ENCODE results near the gene LCOR.
"Not testable (repeated sequence)": the region's sequence is repeated elsewhere in the genome, so short reads cannot be mapped to it uniquely, and the experiment has no call there.

The LCOR gene

DNA sequence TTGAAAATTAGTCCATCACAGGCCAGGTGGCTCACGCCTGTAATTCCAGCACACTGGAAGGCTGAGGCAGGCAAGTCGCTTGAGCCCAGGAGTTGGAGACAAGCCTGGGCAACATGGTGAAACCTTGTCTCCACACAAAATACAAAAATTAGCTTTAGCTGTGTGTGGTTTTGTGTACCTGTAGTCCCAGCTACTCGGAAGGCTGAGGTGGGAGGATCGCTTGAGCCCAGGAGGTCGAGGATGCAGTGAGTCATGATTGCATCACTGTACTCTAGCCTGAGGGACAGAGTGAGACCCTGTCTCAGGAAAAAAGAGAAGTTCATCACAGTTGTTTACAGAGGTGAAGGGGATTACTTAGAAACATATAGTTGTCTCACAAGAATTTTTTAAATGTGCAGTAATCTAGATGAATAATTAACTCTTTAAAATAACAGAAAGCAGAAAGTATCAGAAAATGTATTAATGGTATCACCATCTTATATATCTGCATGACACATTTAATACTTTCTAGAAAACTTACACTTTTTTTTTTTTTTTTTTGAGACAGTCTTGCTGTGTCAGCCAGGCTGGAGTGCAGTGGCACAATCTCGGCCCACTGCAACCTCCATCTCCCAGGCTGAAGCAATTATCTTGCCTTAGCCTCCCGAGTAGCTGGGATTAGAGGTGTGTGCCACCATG, 8.9 kb downstream of the LCOR start:
- no peaks in the 10 kb centered on the region for H3K36me3 ChIP-seq (ENCODE audit: control insufficient read depth in 2 of 2, insufficient read depth in 2 of 2, low read length in 2 of 2)
- H3K4me1 ChIP-seq (ENCODE audit: control insufficient read depth, insufficient read depth, low read length) = peaks cover 5% of the 10 kb centered on the region
- no peak overlapping the region for H3K4me3 ChIP-seq (ENCODE audit: low read length in 2 of 2)
- no peak overlapping the region for H3K9ac ChIP-seq (ENCODE audit: low read length in 2 of 2)
- no peak overlapping the region for H3K27ac ChIP-seq (ENCODE audit: low read length)
- no peaks in the 10 kb centered on the region for H3K27me3 ChIP-seq (ENCODE audit: control insufficient read depth in 1 of 2, insufficient read depth in 2 of 2, low read length in 2 of 2)
- H3K9me3 ChIP-seq (ENCODE audit: control insufficient read depth in 2 of 2, low read length in 2 of 2) = no peaks in the 10 kb centered on the region

DNA sequence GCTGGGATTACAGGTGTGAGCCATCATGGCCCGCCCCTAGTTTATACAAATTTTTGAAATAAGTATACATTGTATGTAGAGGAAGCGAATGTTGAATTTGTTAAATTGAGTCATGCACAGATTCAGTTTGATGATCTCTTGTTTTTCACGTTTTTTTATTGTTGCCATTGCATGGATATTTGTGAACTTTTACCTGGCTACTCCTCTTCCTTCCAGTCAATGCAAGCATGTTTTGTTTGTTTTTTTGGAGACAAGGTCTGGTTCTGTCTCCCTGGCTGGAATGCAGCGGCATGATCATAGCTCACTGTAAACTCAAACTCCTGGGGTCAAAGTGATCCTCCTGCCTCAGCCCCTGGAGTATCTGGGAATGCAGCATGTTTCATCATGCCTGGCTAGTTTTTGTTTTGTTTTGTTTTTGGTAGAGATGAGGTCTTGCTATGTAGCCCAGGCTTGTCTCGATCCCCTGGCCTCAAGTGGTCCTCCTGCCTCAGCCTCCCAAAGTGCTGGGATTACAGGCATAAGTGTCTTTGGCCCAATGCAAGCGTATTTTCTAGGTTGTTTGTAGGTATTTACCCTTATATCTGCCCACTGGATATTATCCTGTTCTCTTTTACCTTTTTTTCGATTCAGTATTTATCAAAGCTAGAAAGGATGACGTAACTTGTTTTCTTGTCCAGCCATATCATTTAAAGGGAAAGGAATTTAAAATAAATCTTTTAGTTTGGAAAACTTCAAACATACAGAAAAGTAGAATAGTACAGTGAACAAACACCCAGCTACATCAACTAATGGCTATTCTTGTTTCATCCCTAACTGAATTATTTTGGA, 11.0 kb downstream of the LCOR start:
- Histone ChIP-seq H3K4me1 (ENCODE audit: control insufficient read depth, insufficient read depth, low read length) (no peaks in the 10 kb centered on the region), H3K27me3 (ENCODE audit: control insufficient read depth in 1 of 2, insufficient read depth in 2 of 2, low read length in 2 of 2) (no peaks in the 10 kb centered on the region), H3K27ac (ENCODE audit: low read length) (no peak overlapping the region), H3K9ac (ENCODE audit: low read length in 2 of 2) (no peak overlapping the region), H3K4me3 (ENCODE audit: low read length in 2 of 2) (no peak overlapping the region), H3K36me3 (ENCODE audit: control insufficient read depth in 2 of 2, insufficient read depth in 2 of 2, low read length in 2 of 2) (no peaks in the 10 kb centered on the region), H3K9me3 (ENCODE audit: control insufficient read depth in 2 of 2, low read length in 2 of 2) (no peaks in the 10 kb centered on the region)

DNA sequence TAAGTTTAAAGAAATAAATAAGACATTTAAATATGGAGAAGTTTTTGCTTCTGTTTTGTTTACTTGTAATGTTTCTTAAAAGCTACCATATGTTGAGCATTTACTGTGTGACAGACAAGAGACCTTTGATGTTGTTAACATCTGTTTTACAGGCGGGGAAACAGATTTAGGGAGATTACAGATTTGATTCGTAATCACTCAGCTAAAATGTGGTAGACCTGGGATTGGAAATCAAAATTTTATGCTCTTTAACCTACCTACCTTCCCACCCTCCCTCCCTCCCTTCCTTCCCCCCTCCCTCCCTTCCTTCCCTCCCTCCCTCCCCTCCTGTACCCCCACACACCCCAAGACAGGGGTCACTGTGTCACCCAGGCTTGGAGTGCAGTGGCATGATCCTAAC, 11.7 kb downstream of the LCOR start:
- Histone ChIP-seq H3K9ac (ENCODE audit: low read length in 2 of 2) (no peak overlapping the region), H3K9me3 (ENCODE audit: control insufficient read depth in 2 of 2, low read length in 2 of 2) (no peaks in the 10 kb centered on the region), H3K27me3 (ENCODE audit: control insufficient read depth in 1 of 2, insufficient read depth in 2 of 2, low read length in 2 of 2) (no peaks in the 10 kb centered on the region), H3K27ac (ENCODE audit: low read length) (no peak overlapping the region), H3K36me3 (ENCODE audit: control insufficient read depth in 2 of 2, insufficient read depth in 2 of 2, low read length in 2 of 2) (no peaks in the 10 kb centered on the region), H3K4me3 (ENCODE audit: low read length in 2 of 2) (no peak overlapping the region), H3K4me1 (ENCODE audit: control insufficient read depth, insufficient read depth, low read length) (no peaks in the 10 kb centered on the region)

DNA sequence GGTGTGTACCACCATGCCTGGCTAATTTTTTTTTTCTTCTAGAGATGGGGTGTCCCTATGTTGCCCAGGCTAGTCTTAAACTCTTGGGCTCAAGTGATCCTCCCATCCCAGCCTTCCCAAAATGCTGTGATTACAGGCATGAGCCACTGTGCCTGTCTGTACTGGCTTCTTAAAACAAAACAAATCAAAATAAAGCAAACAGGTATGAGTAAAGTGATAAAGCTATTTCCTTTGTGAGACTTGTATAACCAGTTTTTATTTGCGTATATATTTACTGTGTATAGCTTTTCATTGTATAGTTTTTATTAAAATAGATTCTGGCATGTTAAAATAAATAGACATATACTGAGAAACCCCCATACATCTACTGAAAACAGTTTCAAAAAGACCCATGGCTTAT, 14.3 kb downstream of the LCOR start:
- Histone ChIP-seq H3K9me3 (ENCODE audit: control insufficient read depth in 2 of 2, low read length in 2 of 2) (no peaks in the 10 kb centered on the region), H3K27me3 (ENCODE audit: control insufficient read depth in 1 of 2, insufficient read depth in 2 of 2, low read length in 2 of 2) (no peaks in the 10 kb centered on the region), H3K9ac (ENCODE audit: low read length in 2 of 2) (no peak overlapping the region), H3K27ac (ENCODE audit: low read length) (no peak overlapping the region), H3K4me1 (ENCODE audit: control insufficient read depth, insufficient read depth, low read length) (peaks cover 6% of the 10 kb centered on the region), H3K4me3 (ENCODE audit: low read length in 2 of 2) (no peak overlapping the region), H3K36me3 (ENCODE audit: control insufficient read depth in 2 of 2, insufficient read depth in 2 of 2, low read length in 2 of 2) (no peaks in the 10 kb centered on the region)

DNA sequence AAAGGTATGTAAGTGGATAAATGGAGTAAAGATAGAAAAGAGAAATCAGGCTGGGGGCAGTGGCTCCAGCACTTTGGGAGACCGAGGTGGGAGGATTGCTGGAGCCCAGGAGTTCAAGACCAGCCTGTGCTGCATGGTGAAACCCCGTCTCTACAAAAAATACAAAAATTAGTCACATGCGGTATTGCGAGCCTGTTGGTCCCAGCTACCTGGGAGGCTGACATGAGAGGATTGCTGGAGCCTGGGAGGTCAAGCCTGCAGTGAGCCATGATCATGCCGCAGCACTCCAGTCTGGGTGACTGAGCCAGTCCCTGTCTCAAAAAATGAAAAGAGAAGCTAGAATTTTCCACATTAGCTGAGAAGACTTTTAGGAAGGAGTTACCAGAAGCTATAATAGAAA, 14.8 kb downstream of the LCOR start:
- Histone ChIP-seq H3K9ac (ENCODE audit: low read length in 2 of 2) (no peak overlapping the region), H3K36me3 (ENCODE audit: control insufficient read depth in 2 of 2, insufficient read depth in 2 of 2, low read length in 2 of 2) (no peaks in the 10 kb centered on the region), H3K9me3 (ENCODE audit: control insufficient read depth in 2 of 2, low read length in 2 of 2) (no peaks in the 10 kb centered on the region), H3K27ac (ENCODE audit: low read length) (no peak overlapping the region), H3K27me3 (ENCODE audit: control insufficient read depth in 1 of 2, insufficient read depth in 2 of 2, low read length in 2 of 2) (no peaks in the 10 kb centered on the region), H3K4me1 (ENCODE audit: control insufficient read depth, insufficient read depth, low read length) (peaks cover 6% of the 10 kb centered on the region), H3K4me3 (ENCODE audit: low read length in 2 of 2) (no peak overlapping the region)

DNA sequence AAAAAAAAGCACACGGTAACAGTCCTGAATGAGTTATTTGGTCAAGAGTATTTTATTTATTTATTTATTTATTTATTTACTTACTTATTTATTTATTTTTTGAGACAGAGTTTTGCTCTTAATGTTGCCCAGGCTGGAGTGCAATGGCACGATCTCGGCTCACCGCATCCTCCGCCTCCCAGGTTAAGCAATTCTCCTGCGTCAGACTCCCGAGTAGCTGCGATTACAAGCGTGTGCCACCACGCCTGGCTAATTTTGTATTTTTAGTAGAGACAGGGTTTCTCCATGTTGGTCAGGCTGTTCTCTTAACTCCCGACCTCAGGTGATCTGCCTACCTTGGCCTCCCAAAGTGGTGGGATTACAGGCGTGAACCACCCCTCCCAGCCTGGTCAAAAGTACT, 15.3 kb downstream of the LCOR start:
- H3K9me3 ChIP-seq (ENCODE audit: control insufficient read depth in 2 of 2, low read length in 2 of 2); H3K4me1 ChIP-seq (ENCODE audit: control insufficient read depth, insufficient read depth, low read length); H3K27me3 ChIP-seq (ENCODE audit: control insufficient read depth in 1 of 2, insufficient read depth in 2 of 2, low read length in 2 of 2); H3K9ac ChIP-seq (ENCODE audit: low read length in 2 of 2); H3K36me3 ChIP-seq (ENCODE audit: control insufficient read depth in 2 of 2, insufficient read depth in 2 of 2, low read length in 2 of 2); H3K27ac ChIP-seq (ENCODE audit: low read length); H3K4me3 ChIP-seq (ENCODE audit: low read length in 2 of 2): not testable (repeated sequence)

DNA sequence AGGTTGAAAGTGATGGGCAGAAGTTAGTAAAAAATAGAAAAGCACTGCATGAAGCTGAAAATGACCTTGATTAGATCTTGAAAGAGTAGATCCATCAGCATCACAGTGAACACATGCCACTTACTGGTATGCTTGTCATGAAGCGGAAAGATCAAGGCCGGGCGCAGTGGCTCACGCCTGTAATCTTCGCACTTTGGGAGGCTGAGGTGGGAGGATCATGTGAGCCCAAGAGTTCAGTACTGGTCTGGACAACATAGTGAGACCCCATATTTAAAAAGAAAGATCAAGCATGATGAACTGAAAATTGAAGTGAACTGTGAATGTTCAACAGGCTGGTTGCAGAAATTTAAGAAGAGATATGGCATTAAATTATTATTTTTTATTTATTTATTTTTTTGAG, 18.0 kb downstream of the LCOR start:
- H3K27me3 ChIP-seq (ENCODE audit: control insufficient read depth in 1 of 2, insufficient read depth in 2 of 2, low read length in 2 of 2) = no peaks in the 10 kb centered on the region
- no peak overlapping the region for H3K9ac ChIP-seq (ENCODE audit: low read length in 2 of 2)

DNA sequence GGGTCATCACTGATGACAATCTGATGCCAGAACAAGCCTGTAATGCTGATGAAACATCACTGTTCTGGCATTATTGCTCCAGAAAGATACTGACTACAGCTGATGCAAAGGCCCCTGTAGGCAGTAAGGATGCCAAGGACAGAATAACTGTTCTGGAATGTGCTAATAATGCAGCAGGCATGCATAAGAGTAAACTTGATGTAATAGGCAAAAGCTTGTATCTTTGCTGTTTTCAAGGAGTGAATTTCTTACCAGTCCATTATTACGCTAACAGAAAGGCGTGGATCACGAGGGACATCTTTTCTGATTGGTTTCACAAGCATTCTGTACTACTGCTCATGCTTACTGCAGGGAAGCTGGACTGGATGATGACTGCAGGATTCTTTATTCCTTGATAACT, 18.7 kb downstream of the LCOR start:
- H3K4me3 ChIP-seq (ENCODE audit: low read length in 2 of 2) = no peak overlapping the region
- H3K27ac ChIP-seq (ENCODE audit: low read length) = no peak overlapping the region
- H3K36me3 ChIP-seq (ENCODE audit: control insufficient read depth in 2 of 2, insufficient read depth in 2 of 2, low read length in 2 of 2) = no peaks in the 10 kb centered on the region
- H3K4me1 ChIP-seq (ENCODE audit: control insufficient read depth, insufficient read depth, low read length) = peaks cover 6% of the 10 kb centered on the region
- H3K9ac ChIP-seq (ENCODE audit: low read length in 2 of 2) = no peak overlapping the region
- no peaks in the 10 kb centered on the region for H3K27me3 ChIP-seq (ENCODE audit: control insufficient read depth in 1 of 2, insufficient read depth in 2 of 2, low read length in 2 of 2)
- no peaks in the 10 kb centered on the region for H3K9me3 ChIP-seq (ENCODE audit: control insufficient read depth in 2 of 2, low read length in 2 of 2)

More for the DNA sequence above, 18.0 kb downstream of the LCOR start:
- Histone ChIP-seq H3K27ac (ENCODE audit: low read length) (no peak overlapping the region), H3K4me1 (ENCODE audit: control insufficient read depth, insufficient read depth, low read length) (peaks cover 6% of the 10 kb centered on the region), H3K36me3 (ENCODE audit: control insufficient read depth in 2 of 2, insufficient read depth in 2 of 2, low read length in 2 of 2) (no peaks in the 10 kb centered on the region), H3K9me3 (ENCODE audit: control insufficient read depth in 2 of 2, low read length in 2 of 2) (no peaks in the 10 kb centered on the region), H3K4me3 (ENCODE audit: low read length in 2 of 2) (no peak overlapping the region)

DNA sequence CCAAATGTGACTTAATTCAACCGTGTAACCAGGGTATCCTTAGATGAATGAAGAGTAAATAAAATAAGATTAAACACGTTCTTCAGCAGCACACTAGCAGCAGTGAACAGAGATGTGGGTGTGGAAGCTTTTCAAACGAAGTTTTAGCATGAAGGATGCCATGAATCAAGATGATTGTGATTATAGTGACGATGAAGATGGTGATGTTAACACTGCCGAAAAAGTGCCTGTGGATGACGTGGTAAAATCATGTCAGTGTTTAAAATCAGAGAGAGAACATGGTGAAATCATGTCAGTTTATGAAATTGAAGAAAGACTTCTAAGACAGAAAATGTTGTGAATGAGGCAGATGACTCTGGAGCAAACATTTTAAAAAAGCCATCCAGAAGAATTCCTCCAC, 19.2 kb downstream of the LCOR start:
- Histone ChIP-seq H3K4me3 (ENCODE audit: low read length in 2 of 2) (no peak overlapping the region), H3K36me3 (ENCODE audit: control insufficient read depth in 2 of 2, insufficient read depth in 2 of 2, low read length in 2 of 2) (no peaks in the 10 kb centered on the region), H3K27ac (ENCODE audit: low read length) (no peak overlapping the region), H3K9ac (ENCODE audit: low read length in 2 of 2) (no peak overlapping the region), H3K9me3 (ENCODE audit: control insufficient read depth in 2 of 2, low read length in 2 of 2) (no peaks in the 10 kb centered on the region), H3K4me1 (ENCODE audit: control insufficient read depth, insufficient read depth, low read length) (peaks cover 6% of the 10 kb centered on the region), H3K27me3 (ENCODE audit: control insufficient read depth in 1 of 2, insufficient read depth in 2 of 2, low read length in 2 of 2) (no peaks in the 10 kb centered on the region)

DNA sequence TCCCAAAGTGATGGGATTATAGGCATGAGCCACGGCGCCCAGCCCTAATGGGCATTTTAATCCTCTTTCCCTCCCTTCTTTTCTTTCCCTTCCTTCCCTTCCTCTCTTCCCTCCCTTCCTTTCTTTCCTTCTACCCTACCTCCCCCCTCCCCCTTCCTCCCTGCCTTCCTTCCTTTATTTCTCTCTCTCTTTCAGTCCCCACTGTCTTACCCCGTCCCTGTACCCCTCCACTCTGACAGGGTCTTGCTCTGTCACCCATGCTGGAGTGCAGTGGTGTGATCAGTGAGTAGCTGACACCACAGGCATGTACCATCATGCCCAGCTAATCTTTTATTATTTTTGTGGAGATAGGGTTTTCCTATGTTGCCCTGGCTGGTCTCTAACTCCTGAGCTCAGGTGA, 24.2 kb downstream of the LCOR start:
- H3K4me3 ChIP-seq (ENCODE audit: low read length in 2 of 2) = no peak overlapping the region
- H3K9me3 ChIP-seq (ENCODE audit: control insufficient read depth in 2 of 2, low read length in 2 of 2) = no peaks in the 10 kb centered on the region
- H3K27me3 ChIP-seq (ENCODE audit: control insufficient read depth in 1 of 2, insufficient read depth in 2 of 2, low read length in 2 of 2) = no peaks in the 10 kb centered on the region
- H3K27ac ChIP-seq (ENCODE audit: low read length) = no peak overlapping the region
- no peaks in the 10 kb centered on the region for H3K36me3 ChIP-seq (ENCODE audit: control insufficient read depth in 2 of 2, insufficient read depth in 2 of 2, low read length in 2 of 2)
- H3K4me1 ChIP-seq (ENCODE audit: control insufficient read depth, insufficient read depth, low read length) = no peaks in the 10 kb centered on the region
- H3K9ac ChIP-seq (ENCODE audit: low read length in 2 of 2) = no peak overlapping the region

All from stomach smooth muscle (tissue), 2 donors.